ENCODE data around the gene URB2. TPM values are rescaled to one million over a fixed set of nuclear protein-coding genes. Genes with fewer than 3 reads are reported as not detected.

The URB2 gene
- total RNA-seq, 1 donor from 2014 or later: 16.5 TPM

- Mint-ChIP-seq H3K36me3 (peaks cover 7% of the 10 kb centered on the region), H3K27me3 (no peaks in the 10 kb centered on the region), H3K9me3 (no peaks in the 10 kb centered on the region), H3K4me3 (no peak overlapping the region), H3K27ac (no peak overlapping the region), H3K4me1 (ENCODE audit: unreplicated experiment) (no peaks in the 10 kb centered on the region)
- no peak for DNase-seq (ENCODE audit: extremely low spot score, unreplicated experiment)
- TF ChIP-seq CTCF (conservative IDR thresholded peaks at IDR 0.05): no peak
These were observed 19.4 kb downstream of the URB2 start for GRCh38 chr1:229645324-229645993.

GRCh38 chr1:229648406-229648805 is 22.4 kb downstream of the URB2 start:
- H3K4me3 Mint-ChIP-seq: no peak overlapping the region
- no peak for DNase-seq (ENCODE audit: extremely low spot score, unreplicated experiment)
- H3K27me3 Mint-ChIP-seq: no peaks in the 10 kb centered on the region
- H3K4me1 Mint-ChIP-seq (ENCODE audit: unreplicated experiment): no peaks in the 10 kb centered on the region
- no peak for TF ChIP-seq CTCF (conservative IDR thresholded peaks at IDR 0.05)
- no peak overlapping the region for H3K27ac Mint-ChIP-seq
- peaks cover 16% of the 10 kb centered on the region for H3K36me3 Mint-ChIP-seq
- no peaks in the 10 kb centered on the region for H3K9me3 Mint-ChIP-seq

GRCh38 chr1:229650045-229650444 is 24.0 kb downstream of the URB2 start:
- H3K27me3 Mint-ChIP-seq: no peaks in the 10 kb centered on the region
- no peak overlapping the region for H3K27ac Mint-ChIP-seq
- H3K4me3 Mint-ChIP-seq: no peak overlapping the region
- H3K9me3 Mint-ChIP-seq: no peaks in the 10 kb centered on the region
- H3K36me3 Mint-ChIP-seq: peaks cover 25% of the 10 kb centered on the region
- no peaks in the 10 kb centered on the region for H3K4me1 Mint-ChIP-seq (ENCODE audit: unreplicated experiment)
- no peak for TF ChIP-seq CTCF (conservative IDR thresholded peaks at IDR 0.05)
- DNase-seq (ENCODE audit: extremely low spot score, unreplicated experiment): no peak

GRCh38 chr1:229651546-229651945 is 25.5 kb downstream of the URB2 start:
- no peak overlapping the region for H3K4me3 Mint-ChIP-seq
- H3K27ac Mint-ChIP-seq: no peak overlapping the region
- H3K36me3 Mint-ChIP-seq: peaks cover 18% of the 10 kb centered on the region
- no peaks in the 10 kb centered on the region for H3K27me3 Mint-ChIP-seq
- H3K4me1 Mint-ChIP-seq (ENCODE audit: unreplicated experiment): no peaks in the 10 kb centered on the region
- no peaks in the 10 kb centered on the region for H3K9me3 Mint-ChIP-seq
- no peak for DNase-seq (ENCODE audit: extremely low spot score, unreplicated experiment)
- no peak for TF ChIP-seq CTCF (conservative IDR thresholded peaks at IDR 0.05)

- H3K4me1 Mint-ChIP-seq (ENCODE audit: unreplicated experiment): no peaks in the 10 kb centered on the region
- DNase-seq (ENCODE audit: extremely low spot score, unreplicated experiment): no peak
- no peaks in the 10 kb centered on the region for H3K27me3 Mint-ChIP-seq
- H3K4me3 Mint-ChIP-seq: no peak overlapping the region
- H3K27ac Mint-ChIP-seq: no peak overlapping the region
- TF ChIP-seq CTCF (conservative IDR thresholded peaks at IDR 0.05): no peak
- peaks cover 24% of the 10 kb centered on the region for H3K36me3 Mint-ChIP-seq
- no peaks in the 10 kb centered on the region for H3K9me3 Mint-ChIP-seq
These were observed 27.4 kb downstream of the URB2 start for GRCh38 chr1:229653420-229653819.
